Amygdala (tissue), 56 donors: ENCODE measurements around the gene MTHFD1L.
"Not testable (repeated sequence)": the region's sequence is repeated elsewhere in the genome, so short reads cannot be mapped to it uniquely, and the experiment has no call there.

ENCODE experiments used
- DNase-seq, 56 donors: peaks; one replicate each; lab custom pipeline; 2025; lab: John Stamatoyannopoulos, UW

Gene MTHFD1L

GRCh38 chr6:151109869-151110575, 244.5 kb downstream of the MTHFD1L start:
- no peak for DNase-seq

GRCh38 chr6:151110576-151110905, 245.0 kb downstream of the MTHFD1L start:
- no peak for DNase-seq

GRCh38 chr6:151111670-151112069, 246.2 kb downstream of the MTHFD1L start:
- no peak for DNase-seq

- DNase-seq: no peak
Observed at GRCh38 chr6:151112130-151112529, 246.6 kb downstream of the MTHFD1L start.

- DNase-seq: not testable (repeated sequence)
Observed at GRCh38 chr6:151112884-151113283, 247.4 kb downstream of the MTHFD1L start.

- no peak for DNase-seq
Observed at GRCh38 chr6:151113641-151114040, 248.1 kb downstream of the MTHFD1L start.

GRCh38 chr6:151118461-151119123, 253.1 kb downstream of the MTHFD1L start:
- DNase-seq: no peak

GRCh38 chr6:151119823-151120524, 254.5 kb downstream of the MTHFD1L start:
- no peak for DNase-seq

GRCh38 chr6:151121900-151122299, 256.4 kb downstream of the MTHFD1L start:
- no peak for DNase-seq

GRCh38 chr6:151123641-151124040, 258.1 kb downstream of the MTHFD1L start:
- not testable (repeated sequence) for DNase-seq

GRCh38 chr6:151125242-151125641, 259.7 kb downstream of the MTHFD1L start:
- DNase-seq: not testable (repeated sequence)

- DNase-seq: not testable (repeated sequence)
Observed at GRCh38 chr6:151125651-151126416, 260.3 kb downstream of the MTHFD1L start.

GRCh38 chr6:151126417-151126724, 260.9 kb downstream of the MTHFD1L start:
- not testable (repeated sequence) for DNase-seq

- not testable (repeated sequence) for DNase-seq
Observed at GRCh38 chr6:151127133-151127798, 261.8 kb downstream of the MTHFD1L start.

- DNase-seq: no peak
Observed at GRCh38 chr6:151128763-151129370, 263.4 kb downstream of the MTHFD1L start.

- DNase-seq: no peak
Observed at GRCh38 chr6:151130329-151130728, 264.8 kb downstream of the MTHFD1L start.

- DNase-seq: no peak
Observed at GRCh38 chr6:151131324-151132007, 266.0 kb downstream of the MTHFD1L start.

GRCh38 chr6:151136141-151136755, 270.7 kb downstream of the MTHFD1L start:
- peak in 4 of 56 donors; percentile 2 to 5 (median 4) for DNase-seq

- no peak for DNase-seq
Observed at GRCh38 chr6:151137542-151137941, 272.0 kb downstream of the MTHFD1L start.
